GM12892 (cell line): ENCODE measurements around the gene GALNT1.

Experiments
- POLR2A ChIP-seq: IDR thresholded peaks from 2 replicates; pipeline ENCODE4 v1.6.1; 2011; ENCODE audit warnings: low read depth, low read length, control low read depth
- POLR2AphosphoS5 ChIP-seq: IDR thresholded peaks from 2 replicates; pipeline ENCODE4 v1.6.1; 2011; ENCODE audit warnings: low read depth, low read length, control low read depth
- TAF1 ChIP-seq: IDR thresholded peaks from 2 replicates; pipeline ENCODE4 v1.6.1; 2011; ENCODE audit warnings: low read depth, mild to moderate bottlenecking, control low read depth, low read length, borderline replicate concordance

GRCh38 chr18:35696307-35696706, 114.8 kb downstream of the GALNT1 start:
- TF ChIP-seq POLR2AphosphoS5 (no peak), POLR2A (no peak), TAF1 (no peak)
